ENCODE data around the gene DIP2A.

Gene DIP2A

DNA sequence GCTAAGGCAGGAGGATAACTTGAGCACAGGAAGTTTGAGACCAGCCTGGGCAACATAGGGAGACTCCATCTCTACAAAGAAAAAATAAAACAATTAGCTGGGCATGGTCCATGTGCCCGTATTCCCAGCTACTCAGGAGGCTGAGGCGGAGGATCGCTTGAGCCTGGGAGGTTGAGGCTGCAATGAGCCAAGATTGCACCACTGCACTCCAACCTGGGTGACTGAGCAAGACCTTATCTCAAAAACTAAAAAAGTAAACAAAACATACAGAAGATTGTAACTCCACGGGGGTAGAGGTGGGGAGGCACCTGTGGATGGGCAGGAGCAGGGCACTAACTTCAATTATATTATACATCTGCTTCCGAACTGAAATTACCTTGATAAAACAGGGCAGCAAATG, 141.6 kb downstream of the DIP2A start:
- H3K27ac ChIP-seq (ENCODE audit: insufficient read depth, low read depth, low read length, poor library complexity, severe bottlenecking), result no peak overlapping the region

DNA sequence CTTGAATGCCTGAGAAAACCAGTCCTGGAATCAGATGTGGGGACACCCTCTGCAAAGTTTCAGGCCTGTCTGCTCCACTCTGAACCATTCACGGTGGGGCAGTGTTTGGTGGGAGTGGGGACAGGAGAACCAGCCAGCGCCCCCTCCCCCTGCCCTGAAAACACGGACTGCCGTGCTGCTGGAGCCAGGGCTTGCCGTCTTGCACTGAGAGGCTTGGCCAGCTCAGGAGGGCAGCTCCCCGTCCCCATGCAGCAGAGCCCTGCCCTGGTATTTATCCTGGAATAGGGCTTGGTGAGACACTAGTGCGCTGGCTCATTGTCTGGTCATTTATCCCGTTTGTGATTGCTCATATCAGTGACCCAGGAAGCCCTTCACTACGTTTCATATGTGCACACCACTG, 142.3 kb downstream of the DIP2A start:
- Histone ChIP-seq H3K36me3 (ENCODE audit: control insufficient read depth, insufficient read depth, low read length) (no peaks in the 10 kb centered on the region), H3K4me3 (ENCODE audit: insufficient read depth, low read depth, low read length) (no peak overlapping the region), H3K27ac (ENCODE audit: insufficient read depth, low read depth, low read length, poor library complexity, severe bottlenecking) (no peak overlapping the region), H3K9me3 (ENCODE audit: control insufficient read depth, low read length) (no peaks in the 10 kb centered on the region), H3K4me1 (ENCODE audit: control insufficient read depth, insufficient read depth, low read length) (peaks cover 18% of the 10 kb centered on the region), H3K27me3 (ENCODE audit: control insufficient read depth, insufficient read depth, low read length, poor library complexity, severe bottlenecking) (no peaks in the 10 kb centered on the region)
- WGBS, 2 experiments, result 79 to 82% methylated on average over 9 of the region's 9 CpGs

More for the DNA sequence above, 141.6 kb downstream of the DIP2A start:
- Histone ChIP-seq H3K4me3 (ENCODE audit: insufficient read depth, low read depth, low read length) (no peak overlapping the region), H3K4me1 (ENCODE audit: control insufficient read depth, insufficient read depth, low read length) (peaks cover 18% of the 10 kb centered on the region), H3K36me3 (ENCODE audit: control insufficient read depth, insufficient read depth, low read length) (no peaks in the 10 kb centered on the region), H3K9me3 (ENCODE audit: control insufficient read depth, low read length) (no peaks in the 10 kb centered on the region), H3K27me3 (ENCODE audit: control insufficient read depth, insufficient read depth, low read length, poor library complexity, severe bottlenecking) (no peaks in the 10 kb centered on the region)
- WGBS, 2 experiments, result 86 to 94% methylated on average over 4 to 5 of the region's 5 CpGs

DNA sequence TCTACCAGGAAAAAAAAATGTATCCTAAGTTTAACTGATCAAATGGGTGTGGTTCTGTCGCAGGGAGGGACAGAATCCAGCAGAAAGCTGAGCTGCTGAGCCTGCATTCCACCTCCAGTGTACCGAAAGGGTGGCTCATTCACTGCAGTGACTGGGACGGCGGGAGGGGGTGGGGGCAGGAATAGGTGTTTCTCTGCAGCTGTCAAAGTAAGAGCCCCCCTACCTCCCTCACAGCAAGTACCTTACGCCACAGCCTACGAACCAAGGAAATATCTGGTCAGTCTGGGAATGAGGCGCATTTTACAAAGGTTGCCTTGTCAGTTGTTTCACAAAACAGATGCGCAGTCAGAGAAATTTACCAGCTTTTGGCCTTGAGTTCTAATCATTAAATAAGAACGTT, 144.5 kb downstream of the DIP2A start:
- 45 to 47% methylated on average over 5 to 6 of the region's 9 CpGs for WGBS, 2 experiments
- H3K4me3 ChIP-seq (ENCODE audit: insufficient read depth, low read depth, low read length), result no peak overlapping the region
- peaks cover 18% of the 10 kb centered on the region for H3K4me1 ChIP-seq (ENCODE audit: control insufficient read depth, insufficient read depth, low read length)
- no peak overlapping the region for H3K27ac ChIP-seq (ENCODE audit: insufficient read depth, low read depth, low read length, poor library complexity, severe bottlenecking)
- H3K36me3 ChIP-seq (ENCODE audit: control insufficient read depth, insufficient read depth, low read length), result no peaks in the 10 kb centered on the region
- no peaks in the 10 kb centered on the region for H3K27me3 ChIP-seq (ENCODE audit: control insufficient read depth, insufficient read depth, low read length, poor library complexity, severe bottlenecking)
- no peaks in the 10 kb centered on the region for H3K9me3 ChIP-seq (ENCODE audit: control insufficient read depth, low read length)

DNA sequence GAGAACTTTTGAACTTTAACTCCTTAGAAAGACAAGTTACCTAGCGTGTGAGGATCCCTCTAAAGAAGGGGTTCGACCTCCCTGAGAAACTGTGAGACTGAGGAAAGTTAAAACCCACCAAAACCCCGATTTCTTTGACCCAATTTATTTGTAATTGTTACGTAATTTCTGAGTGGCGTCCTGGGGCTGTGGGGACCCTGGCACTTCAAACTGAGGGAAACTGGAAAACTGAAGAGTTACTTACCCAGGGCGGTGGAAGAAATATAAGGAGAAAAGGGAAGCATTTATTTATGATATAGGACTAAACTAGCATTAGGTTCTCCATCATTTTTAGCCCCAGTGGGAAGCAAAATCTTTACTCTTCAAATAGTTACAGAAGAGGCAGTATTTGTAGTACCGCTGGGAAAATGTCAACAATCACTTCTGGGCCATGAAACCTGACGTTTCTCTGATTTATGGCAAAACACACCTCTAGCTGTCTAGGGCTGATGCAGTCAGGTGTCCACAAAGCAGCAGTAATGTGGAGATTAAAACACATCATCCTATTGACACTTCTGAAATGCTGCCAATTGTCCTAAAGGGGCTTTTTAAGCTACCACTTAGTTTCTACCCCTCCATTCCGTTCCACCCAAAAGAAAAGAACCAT, 145.8 kb downstream of the DIP2A start:
- Histone ChIP-seq H3K9me3 (ENCODE audit: control insufficient read depth, low read length) (no peaks in the 10 kb centered on the region), H3K27me3 (ENCODE audit: control insufficient read depth, insufficient read depth, low read length, poor library complexity, severe bottlenecking) (no peaks in the 10 kb centered on the region), H3K36me3 (ENCODE audit: control insufficient read depth, insufficient read depth, low read length) (no peaks in the 10 kb centered on the region), H3K4me1 (ENCODE audit: control insufficient read depth, insufficient read depth, low read length) (peaks cover 9% of the 10 kb centered on the region), H3K27ac (ENCODE audit: insufficient read depth, low read depth, low read length, poor library complexity, severe bottlenecking) (no peak overlapping the region), H3K4me3 (ENCODE audit: insufficient read depth, low read depth, low read length) (no peak overlapping the region)
- WGBS, 2 experiments, result 82 to 85% methylated on average over 9 of the region's 9 CpGs

DNA sequence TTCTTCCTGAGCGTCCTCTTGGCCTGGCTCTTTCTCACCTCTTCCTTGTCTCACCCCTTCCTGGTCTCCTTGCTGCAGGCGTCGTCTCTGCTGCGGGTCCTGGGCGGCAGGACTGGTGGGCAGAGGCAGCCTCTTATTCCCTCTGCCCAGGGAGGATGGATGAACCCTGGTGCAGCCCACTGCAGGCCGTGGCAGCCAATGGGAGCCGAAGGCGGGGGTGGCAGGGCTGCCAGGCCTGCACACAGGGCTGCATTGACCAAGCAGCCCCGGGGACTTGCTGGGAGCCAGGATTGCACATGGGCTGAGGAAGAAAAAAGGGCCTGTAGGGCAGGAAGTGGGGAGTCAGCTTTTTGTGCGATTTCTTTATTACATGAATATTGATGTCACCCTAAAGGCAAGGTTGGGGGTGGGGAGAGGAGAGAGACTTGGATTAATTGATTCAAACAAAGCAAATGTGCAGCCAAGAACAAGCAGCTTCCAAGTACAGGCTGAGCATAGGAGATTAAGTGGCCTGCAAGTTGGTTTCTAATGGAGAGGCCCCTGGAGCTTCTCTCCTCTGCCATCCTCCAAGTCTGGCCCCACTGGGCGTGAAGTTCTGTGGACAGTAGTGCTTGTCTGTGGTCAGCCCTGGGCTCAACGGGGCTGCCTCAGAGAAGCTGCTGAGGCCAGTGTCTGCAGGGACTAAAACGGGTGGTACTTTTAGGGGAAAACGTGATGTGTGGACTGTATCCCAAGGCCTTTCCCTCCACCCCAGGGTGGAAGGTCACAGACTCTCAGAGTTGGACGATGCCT, 146.5 kb downstream of the DIP2A start, which contains the start of gene S100B:
Gene S100B, minus strand, starts transcription at position 108 of the 792 bp plus-strand sequence. CDS start 2,667 bp downstream, outside the sequence.
- 72 to 74% methylated on average over 15 of the region's 15 CpGs for WGBS, 2 experiments
- H3K4me3 ChIP-seq (ENCODE audit: insufficient read depth, low read depth, low read length), result no peak within 1 kb of the TSS

DNA sequence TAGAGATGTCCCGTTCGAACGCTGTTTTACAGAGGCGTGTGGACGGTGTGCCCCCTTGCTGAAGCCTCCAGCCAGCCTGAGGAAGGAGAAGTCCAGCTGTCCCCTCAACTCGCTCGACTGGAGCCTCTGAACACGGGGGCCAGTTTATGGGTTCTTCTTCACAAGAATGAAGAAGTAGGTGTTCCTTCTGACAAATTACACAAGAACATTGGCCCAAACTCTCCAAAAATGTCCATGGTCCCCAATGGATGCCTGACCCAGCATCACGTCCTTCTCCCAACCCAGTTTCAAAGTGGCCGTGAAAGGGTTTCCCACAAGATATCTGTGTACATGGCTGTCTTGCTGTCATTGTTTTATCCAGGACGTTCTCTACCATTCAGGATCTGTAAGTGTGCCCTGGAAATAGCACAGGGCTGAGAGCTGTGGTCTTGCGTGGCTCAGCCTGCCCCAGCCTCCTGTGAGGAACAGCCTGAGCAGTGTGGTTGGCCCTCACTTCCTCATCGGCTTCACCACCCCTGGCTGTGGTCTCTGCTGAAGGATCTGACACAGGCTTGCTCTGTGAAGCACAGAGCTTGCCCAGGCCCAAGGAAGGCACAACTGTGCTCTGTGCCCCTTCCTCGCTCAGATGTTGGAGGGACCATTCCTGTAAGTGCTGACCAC, 147.2 kb downstream of the DIP2A start:
- 91 to 92% methylated on average over 14 of the region's 14 CpGs for WGBS, 2 experiments
- Histone ChIP-seq H3K36me3 (ENCODE audit: control insufficient read depth, insufficient read depth, low read length) (no peaks in the 10 kb centered on the region), H3K4me3 (ENCODE audit: insufficient read depth, low read depth, low read length) (no peak overlapping the region), H3K27ac (ENCODE audit: insufficient read depth, low read depth, low read length, poor library complexity, severe bottlenecking) (no peak overlapping the region), H3K27me3 (ENCODE audit: control insufficient read depth, insufficient read depth, low read length, poor library complexity, severe bottlenecking) (no peaks in the 10 kb centered on the region), H3K4me1 (ENCODE audit: control insufficient read depth, insufficient read depth, low read length) (peaks cover 8% of the 10 kb centered on the region), H3K9me3 (ENCODE audit: control insufficient read depth, low read length) (no peaks in the 10 kb centered on the region)

More for the DNA sequence above, 146.5 kb downstream of the DIP2A start, which contains the start of gene S100B:
- Histone ChIP-seq H3K27ac (ENCODE audit: insufficient read depth, low read depth, low read length, poor library complexity, severe bottlenecking) (no peak within 1 kb of the TSS), H3K9me3 (ENCODE audit: control insufficient read depth, low read length) (no peaks in the 10 kb centered on the region), H3K27me3 (ENCODE audit: control insufficient read depth, insufficient read depth, low read length, poor library complexity, severe bottlenecking) (no peaks in the 10 kb centered on the region), H3K4me1 (ENCODE audit: control insufficient read depth, insufficient read depth, low read length) (peaks cover 8% of the 10 kb centered on the region), H3K36me3 (ENCODE audit: control insufficient read depth, insufficient read depth, low read length) (no peaks in the 10 kb centered on the region)

DNA sequence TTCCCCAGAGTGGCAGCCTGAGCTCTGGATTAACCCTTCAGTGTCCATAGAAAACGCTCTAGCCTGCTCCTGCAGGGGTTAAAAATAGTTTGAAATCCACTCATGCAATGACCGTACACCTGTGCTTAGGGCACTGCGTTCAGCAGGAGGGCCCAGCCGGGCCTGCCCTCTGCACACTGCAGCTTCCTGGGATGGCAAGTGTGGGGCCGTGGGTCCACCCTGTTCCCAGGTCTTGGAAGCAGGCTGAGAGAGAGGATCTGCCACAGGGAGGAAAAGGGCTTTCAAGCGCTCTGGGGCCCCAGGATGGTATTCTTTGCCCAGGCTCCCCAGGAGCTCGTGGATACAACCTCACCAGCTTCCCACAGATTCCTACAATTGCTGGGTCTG, 147.7 kb downstream of the DIP2A start:
- no peaks in the 10 kb centered on the region for H3K36me3 ChIP-seq (ENCODE audit: control insufficient read depth, insufficient read depth, low read length)
- no peak overlapping the region for H3K4me3 ChIP-seq (ENCODE audit: insufficient read depth, low read depth, low read length)
- WGBS, 2 experiments, result 91 to 93% methylated on average over 7 of the region's 7 CpGs
- H3K27me3 ChIP-seq (ENCODE audit: control insufficient read depth, insufficient read depth, low read length, poor library complexity, severe bottlenecking), result no peaks in the 10 kb centered on the region
- peaks cover 8% of the 10 kb centered on the region for H3K4me1 ChIP-seq (ENCODE audit: control insufficient read depth, insufficient read depth, low read length)
- no peak overlapping the region for H3K27ac ChIP-seq (ENCODE audit: insufficient read depth, low read depth, low read length, poor library complexity, severe bottlenecking)
- H3K9me3 ChIP-seq (ENCODE audit: control insufficient read depth, low read length), result no peaks in the 10 kb centered on the region

DNA sequence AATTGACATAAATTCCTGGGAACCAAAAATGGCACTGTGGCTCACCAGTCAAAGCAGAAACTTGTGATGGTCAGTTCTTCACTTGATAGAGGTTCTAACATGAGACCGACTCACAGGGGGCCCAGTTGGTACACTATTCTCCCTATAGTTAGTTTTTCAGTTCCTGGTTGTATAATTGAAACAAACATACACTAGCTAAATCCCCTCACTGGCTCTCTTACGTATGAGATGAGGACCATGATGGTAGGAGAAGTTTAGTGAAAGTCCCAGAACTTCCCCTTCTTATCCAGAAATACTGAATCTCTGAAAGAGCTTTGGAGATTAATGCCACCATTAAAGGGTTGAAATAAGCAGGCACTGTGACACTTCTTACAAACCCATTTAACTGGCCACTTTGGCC, 148.9 kb downstream of the DIP2A start:
- 89 to 95% methylated on average over 1 to 2 of the region's 2 CpGs for WGBS, 2 experiments
- no peak overlapping the region for H3K4me3 ChIP-seq (ENCODE audit: insufficient read depth, low read depth, low read length)

DNA sequence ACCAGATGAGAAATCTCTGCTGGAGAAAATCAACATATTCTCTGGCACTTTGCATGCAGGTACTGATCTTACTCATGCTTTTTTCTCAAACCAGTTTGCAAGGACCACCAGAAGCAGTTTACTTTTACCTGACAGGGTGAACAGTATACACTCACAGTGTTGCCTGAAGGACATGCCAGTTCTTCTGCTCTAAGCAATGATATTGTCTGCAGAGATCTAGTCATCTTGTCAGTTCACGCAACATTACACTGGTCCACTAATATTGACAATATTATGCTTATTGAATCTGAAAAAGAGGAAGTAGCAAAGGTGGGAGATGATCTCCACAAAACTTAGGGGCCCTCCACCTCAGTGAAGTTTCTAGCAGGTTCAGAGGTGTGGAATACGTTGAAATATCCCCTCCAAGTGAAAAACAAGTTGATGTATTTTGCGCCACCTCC, 150.0 kb downstream of the DIP2A start:
- 87 to 91% methylated on average over 2 to 3 of the region's 3 CpGs for WGBS, 2 experiments
- no peaks in the 10 kb centered on the region for H3K27me3 ChIP-seq (ENCODE audit: control insufficient read depth, insufficient read depth, low read length, poor library complexity, severe bottlenecking)

More for the DNA sequence above, 148.9 kb downstream of the DIP2A start:
- H3K4me1 ChIP-seq (ENCODE audit: control insufficient read depth, insufficient read depth, low read length), result peaks cover under 1% of the 10 kb centered on the region
- no peaks in the 10 kb centered on the region for H3K27me3 ChIP-seq (ENCODE audit: control insufficient read depth, insufficient read depth, low read length, poor library complexity, severe bottlenecking)
- H3K27ac ChIP-seq (ENCODE audit: insufficient read depth, low read depth, low read length, poor library complexity, severe bottlenecking), result no peak overlapping the region
- no peaks in the 10 kb centered on the region for H3K9me3 ChIP-seq (ENCODE audit: control insufficient read depth, low read length)
- no peaks in the 10 kb centered on the region for H3K36me3 ChIP-seq (ENCODE audit: control insufficient read depth, insufficient read depth, low read length)

More for the DNA sequence above, 150.0 kb downstream of the DIP2A start:
- Histone ChIP-seq H3K27ac (ENCODE audit: insufficient read depth, low read depth, low read length, poor library complexity, severe bottlenecking) (no peak overlapping the region), H3K4me1 (ENCODE audit: control insufficient read depth, insufficient read depth, low read length) (no peaks in the 10 kb centered on the region), H3K4me3 (ENCODE audit: insufficient read depth, low read depth, low read length) (no peak overlapping the region), H3K9me3 (ENCODE audit: control insufficient read depth, low read length) (no peaks in the 10 kb centered on the region), H3K36me3 (ENCODE audit: control insufficient read depth, insufficient read depth, low read length) (no peaks in the 10 kb centered on the region)
